T follicular helper cell (primary cell): ENCODE results near the gene BTBD16.

Experiments used
- DNase-seq: peaks from one replicate; pipeline ENCODE4 v3.0.0-alpha.2; 2020; ENCODE audit warnings: low read depth

BTBD16 gene

DNA sequence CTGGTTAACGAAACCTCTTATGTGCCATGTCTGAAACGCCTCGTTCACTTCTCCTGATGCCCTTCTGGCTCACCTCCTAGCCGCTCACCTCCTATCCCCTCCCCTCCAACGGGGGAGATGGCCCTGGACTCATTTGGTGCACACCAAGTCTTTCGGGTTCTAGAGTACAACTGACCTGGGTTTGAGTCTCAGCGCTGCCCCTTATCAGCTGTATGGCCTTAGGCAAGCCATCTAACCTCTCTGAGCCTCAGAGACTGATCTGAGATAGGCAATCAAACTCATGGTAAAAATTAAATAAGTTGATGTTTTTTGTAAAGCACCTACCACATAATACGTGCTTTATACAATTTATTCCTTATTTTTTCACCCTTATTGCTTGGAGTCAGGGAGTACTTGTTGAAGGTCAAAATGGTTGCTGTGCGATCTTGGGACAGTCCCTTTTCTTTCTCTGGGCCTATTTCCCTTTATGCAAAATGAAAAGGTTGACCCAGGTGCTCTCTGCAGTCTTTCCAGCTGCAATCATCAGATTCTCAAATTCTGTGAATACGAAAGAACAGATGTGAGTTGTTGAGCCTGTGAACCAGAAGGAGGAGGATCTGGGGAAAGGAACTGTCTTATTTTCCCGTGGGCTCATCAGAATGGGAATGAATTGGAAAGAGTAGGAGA lies 72.2 kb downstream of the BTBD16 start:
- no peak for DNase-seq

DNA sequence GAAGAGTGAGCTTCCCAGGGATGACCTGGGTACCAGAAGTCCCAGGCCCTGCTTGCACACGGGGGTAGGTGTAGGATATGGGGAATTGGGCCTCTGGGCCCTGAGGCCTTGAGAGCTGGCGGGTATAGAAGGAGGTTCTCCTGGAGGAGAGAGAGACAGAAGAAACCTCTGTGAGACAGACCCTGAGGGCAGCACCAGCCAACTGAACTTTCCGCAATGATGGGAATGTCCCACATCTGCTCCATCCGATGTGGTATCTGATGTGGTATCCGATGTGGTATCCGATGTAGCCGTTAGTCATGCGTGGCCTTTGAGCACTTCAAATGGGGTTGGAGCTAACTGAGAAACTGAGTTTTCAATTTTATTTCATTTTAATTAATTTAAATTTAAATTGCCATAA lies 72.8 kb downstream of the BTBD16 start:
- no peak for DNase-seq

DNA sequence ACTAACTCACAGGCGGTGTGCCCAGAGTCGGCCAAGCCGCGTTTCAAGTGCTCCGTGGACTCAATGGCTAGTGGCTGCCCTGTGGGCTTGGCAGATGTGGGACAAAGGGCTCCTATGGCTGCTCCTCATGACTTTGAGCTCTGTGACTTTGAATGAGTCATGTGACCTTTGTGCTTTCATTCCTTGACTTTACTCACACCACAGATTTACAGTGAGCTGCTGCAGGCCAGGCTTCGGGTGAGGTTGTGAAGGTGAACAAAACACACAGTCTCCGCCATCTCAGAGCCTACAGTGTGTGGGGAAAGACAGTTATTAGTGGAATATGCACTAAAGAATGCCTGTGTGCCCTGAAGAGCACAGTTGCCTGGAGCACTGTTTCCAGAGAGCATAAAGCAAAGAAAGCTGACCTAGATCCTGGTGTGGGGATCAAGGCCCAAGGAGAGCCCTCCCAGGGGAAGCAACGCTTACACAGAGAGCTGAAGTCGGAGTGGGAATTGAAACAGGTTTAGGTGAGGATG lies 73.7 kb downstream of the BTBD16 start:
- DNase-seq: no peak

DNA sequence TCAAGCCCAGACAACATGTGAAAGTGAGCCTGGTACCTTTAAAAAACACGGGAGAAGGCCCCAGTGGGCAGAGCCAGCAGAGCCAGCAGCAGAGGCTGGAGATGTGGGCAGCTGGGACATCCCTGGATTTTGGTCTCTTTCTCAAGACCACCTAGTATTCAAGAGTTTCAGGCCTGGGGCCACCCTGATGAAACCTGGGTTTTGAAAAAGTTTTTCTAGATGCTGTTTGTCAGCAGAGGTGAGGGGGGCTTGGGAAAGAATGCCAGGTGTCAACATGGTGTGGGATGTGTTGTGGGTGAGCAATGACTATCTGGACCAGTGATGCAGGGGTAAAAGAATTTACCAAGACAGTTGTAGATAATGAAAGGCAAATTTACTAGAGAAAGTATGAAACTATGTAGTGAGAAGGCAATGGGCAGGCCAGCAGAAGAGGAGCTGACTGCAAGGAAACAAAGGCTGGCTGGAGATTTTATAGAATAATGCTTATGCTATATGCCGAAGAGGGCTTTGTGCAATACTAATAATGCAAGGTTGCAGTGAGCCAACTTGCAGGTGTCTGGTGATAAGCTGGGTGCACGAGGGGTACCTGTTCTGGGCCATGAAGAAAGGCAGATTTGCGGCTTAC lies 75.3 kb downstream of the BTBD16 start:
- DNase-seq: no peak

DNA sequence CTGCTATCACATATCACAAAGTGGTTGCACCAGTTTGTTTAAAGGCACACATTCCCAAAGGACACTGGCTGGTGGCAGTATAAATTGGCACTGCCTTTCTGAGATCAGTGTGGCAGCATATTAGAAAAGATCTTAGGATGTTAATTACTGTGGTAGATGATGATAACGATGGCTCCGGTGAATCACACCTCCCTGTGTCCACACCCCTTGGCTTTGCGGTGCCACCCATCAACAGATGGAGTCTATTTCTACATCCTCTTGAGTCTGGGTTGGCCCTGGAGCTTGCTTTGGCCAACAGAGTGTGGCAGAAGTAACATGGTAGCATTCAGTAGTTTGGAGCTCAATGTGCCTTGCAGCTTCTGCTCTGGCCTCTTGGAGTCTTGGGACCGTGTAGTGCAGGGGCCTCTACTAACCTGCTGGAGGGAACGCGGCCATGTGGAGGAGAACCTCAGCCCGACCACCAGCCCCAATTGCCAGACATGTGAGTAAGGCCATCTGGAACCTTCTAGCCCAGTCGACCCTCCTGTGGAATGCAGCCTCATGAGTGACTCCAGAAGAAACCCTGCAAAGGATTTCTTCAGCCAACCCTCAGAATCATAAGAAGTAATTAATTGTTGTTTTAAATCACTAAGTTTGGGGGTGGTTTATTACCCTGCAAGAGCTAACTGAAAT lies 76.2 kb downstream of the BTBD16 start:
- DNase-seq: no peak

DNA sequence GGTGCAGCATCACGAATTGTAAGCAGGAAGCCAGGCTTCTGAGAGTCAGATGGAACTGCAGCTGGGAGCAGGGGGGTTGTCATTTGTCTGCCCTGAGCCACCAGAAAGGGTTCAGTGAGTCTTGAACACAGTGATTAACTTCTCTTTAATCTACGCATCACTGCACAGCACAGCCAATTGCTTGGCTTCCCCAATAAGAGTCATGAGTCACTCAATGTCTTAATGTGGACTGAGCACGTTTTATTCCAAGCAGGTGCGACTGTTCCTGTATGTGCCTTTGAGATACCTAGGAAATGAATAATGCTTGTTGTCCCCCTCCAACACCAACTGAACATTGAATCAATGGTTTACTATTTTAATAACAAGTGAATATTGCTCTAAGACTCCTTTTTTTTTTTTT lies 77.4 kb downstream of the BTBD16 start:
- DNase-seq: no peak

DNA sequence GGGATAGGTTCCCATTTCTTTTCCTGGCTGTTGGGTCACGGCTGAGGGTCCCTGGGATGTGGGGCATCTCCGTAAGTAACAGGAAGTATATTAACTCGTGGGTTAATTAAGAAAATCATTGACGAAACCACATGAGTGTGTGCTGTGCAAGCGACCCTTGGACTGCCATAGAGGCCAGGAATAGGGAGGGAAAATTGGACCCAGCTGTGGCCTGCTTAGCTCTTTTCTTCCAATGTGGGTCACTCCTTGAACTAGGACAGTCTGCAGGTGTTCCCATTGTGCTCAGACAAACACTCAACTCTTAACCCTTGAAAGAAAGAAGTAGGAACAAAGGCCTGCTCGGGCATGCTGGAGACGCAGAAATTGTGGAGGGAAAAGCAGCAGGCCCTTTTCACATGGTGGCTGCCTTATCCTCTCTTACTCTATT lies 77.9 kb downstream of the BTBD16 start:
- DNase-seq: no peak

DNA sequence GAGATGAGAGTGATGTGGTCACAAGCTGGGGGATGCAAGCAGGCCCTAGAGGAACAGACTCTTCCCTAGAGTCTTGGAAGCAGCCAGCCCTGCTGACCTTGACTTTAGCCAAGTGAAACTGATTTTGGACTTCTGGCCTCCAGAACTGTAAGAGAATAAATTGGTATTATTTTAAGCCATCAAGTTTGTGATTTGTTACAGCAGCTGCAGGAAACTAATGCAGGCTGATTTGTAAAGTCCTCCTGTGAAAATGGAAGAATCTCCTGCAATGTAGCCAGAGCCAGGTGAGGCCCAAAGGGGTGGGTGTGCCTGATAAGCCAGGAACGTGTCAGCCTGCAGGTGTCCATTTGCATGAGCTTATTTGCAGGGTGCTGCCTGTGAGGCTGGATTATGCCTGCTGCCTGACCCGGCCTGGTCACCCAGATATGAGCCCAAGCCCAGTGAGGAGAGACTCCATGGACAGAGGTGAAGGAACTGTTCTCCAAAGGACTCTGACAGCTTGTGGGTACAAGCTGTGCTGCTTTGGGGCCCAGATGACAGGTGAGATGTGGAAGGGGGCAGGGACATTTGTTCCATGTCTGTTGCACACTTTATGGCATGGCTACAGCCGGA lies 78.8 kb downstream of the BTBD16 start:
- no peak for DNase-seq

DNA sequence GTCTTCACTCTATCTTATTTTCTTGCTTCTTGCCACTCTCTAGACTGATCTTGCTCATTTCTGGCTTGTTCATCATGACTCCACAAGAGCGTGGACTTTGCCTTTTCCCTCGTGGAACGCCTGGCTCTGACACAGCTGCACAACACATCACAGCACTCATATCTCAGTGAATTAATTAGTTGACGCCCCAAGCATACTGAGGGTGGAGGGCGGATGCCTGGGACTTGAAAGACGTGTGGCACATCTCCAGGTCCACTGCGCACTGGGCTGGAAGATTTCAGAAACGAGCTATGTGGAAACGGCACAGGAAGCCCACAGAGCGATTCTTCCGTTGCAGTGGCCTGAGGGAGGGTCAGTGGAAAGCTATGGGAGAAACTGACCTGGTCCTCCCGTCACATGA lies 79.8 kb downstream of the BTBD16 start:
- no peak for DNase-seq

DNA sequence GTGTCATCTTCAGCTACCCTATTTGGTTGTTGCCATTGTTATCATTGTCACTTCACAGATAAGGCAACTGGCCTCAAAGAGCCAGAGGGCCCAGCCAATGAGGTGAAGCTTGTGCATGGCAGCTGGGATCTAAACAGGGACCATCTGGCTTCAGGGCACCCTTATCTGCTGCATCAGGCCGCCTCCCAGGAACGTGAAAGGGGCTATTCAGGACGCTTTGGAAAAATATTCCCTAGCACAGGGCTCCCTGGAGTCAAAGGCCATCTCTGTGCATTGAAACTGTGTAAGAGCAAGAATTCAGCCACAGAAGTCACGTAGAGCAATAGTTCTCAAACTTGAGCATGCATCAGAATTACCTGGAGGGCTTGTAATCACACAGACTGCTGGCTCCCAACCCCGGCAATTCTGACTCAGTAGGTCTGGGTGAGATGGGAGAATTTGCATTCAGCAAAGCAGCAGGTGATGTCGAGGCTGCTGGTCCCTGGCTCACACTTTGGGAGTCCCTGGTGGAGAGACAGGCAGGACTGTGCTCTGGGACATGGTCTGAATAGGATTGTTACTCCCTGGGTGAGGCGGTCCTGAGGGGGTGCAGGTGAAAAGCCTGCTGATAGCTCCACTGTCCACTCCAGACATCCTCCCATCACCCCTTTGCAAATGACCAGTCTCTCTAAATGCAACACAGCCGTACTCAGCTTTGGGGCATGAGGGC lies 81.9 kb downstream of the BTBD16 start:
- no peak for DNase-seq

DNA sequence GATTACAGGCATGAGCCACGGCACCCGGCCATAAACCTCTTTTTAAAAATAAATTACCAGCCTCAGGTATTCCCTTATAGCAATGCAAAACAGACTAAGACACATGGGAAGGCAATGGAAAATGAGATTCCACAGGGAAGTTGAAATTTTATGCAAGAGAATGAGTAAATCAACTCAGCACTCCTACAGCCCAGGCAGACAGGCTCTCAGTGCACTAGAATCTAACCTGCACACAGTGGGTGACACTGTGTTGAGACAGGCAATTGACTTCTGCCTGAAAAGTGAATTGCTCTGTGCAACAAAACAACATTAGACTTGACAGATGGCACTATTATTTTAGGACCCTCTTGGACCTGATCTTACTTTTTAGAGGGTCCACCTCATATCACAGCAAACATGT lies 83.3 kb downstream of the BTBD16 start:
- DNase-seq: no peak

DNA sequence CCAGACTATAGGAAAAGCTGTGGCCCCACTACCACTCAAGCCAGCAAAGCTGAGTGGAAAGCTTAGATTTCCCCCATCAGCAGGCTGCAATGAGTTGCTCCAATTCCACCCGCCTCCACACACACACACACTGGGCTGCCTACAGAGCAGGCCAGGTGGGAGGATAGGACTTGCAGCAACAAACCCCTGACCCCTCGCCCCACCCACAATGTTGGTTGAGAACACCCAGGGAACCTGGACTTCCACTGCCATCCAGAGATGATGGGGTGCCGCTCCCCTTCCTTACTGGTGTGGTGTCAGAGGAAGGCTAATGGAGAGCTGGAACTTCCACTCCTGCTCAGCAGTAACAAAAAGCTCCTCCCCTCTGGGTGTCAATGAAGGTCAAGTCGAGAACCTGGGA lies 86.6 kb downstream of the BTBD16 start:
- DNase-seq: no peak

DNA sequence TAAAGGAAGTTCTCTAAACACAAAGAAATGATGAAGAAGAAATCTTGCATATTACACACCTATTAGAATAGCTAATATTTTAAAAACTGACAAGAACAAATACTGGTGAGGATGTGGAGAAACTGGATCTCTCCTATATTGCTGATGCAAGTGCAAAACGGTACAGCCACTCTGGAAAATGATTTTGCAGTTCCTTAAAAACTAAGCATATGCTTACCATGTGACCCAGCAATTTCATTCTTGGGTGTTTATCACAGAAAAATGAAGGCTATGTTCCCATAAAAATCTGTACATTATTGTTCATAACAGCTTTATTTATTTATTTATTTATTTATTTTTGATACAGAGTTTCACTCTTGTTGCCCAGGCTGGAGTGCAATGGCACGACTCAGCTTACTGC lies 88.5 kb downstream of the BTBD16 start:
- no peak for DNase-seq

DNA sequence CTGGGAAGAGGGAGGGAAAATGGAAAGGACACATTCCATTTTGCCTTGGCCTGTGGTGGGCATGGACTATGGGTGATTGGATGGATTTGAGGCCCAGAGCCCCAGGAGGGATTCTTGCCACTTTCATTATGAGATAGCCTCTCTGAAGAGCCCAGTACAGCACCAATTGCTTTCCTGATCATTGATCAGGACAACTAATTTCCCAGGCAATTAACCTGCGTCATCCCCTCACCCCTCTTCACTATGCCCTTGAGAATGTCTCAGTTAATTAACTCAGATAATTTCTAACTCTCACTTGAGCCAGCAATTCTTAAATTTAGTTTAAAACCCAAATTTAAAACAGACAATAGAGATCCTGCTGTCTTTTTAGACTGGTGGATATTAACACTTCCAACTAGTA lies 90.0 kb downstream of the BTBD16 start:
- no peak for DNase-seq

DNA sequence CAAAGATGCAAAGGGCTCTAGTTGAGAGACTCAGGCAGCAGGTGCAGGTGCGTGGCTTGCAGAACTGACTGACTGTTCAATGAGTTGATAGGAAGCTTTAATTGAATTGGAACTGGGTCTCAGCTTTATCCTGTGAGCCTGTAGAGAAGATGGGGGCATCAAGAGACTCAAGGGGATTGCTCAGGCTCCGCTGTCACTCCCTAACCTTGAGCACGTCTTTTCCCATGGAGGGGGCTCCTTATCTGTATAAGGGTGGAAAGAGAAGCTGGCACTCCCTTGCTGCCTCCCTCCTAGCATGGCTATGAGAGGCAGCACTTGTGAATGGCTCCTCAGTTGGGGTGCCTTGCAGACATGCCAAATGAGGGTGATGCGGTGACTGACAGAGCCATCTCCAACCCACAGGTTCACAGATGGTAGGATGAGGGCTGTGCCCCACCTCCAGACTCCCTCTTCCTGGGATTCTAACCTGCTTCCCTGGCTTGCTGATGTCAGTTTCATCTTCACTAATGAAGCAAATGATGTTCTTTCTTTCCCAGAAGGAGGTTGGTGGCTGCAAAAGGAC lies 91.0 kb downstream of the BTBD16 start:
- DNase-seq: no peak

DNA sequence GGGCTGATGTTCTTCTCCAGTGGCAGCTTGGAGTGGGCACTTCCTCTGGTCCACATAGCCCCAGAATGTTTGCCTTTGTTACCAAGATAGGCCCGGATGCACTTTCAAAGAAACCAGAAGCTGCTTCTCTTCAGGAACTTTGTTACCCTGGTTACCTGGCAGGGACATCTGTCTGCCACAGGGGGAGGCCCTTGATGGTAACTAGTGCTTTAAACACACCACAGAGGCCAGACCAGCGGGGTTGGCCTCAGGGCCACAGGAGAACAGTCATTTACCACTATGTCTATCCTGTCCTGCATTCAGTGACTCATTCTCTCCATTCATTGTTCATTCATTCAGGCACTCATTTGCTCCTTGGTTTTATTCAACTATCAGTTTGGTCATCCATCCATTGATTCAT lies 91.5 kb downstream of the BTBD16 start:
- DNase-seq: no peak

DNA sequence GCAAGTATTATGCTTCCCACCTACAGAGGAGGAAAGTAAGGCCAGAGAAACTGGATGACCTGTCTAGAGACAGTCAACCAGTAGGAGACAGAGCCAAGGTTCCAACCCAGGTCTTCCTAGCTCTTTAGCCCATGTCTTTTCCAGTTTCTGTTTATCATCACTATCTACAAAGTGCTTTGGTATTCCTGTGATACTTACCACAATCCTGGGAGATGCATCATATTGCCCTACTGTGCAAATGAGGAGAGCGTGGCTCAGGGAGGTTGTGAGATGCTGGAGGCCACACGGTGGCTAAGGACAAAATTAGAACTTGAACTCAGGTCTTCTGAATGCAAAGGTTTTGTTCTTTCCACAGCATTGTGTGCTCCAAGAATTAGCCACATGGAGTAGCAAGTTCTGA lies 92.2 kb downstream of the BTBD16 start:
- no peak for DNase-seq

DNA sequence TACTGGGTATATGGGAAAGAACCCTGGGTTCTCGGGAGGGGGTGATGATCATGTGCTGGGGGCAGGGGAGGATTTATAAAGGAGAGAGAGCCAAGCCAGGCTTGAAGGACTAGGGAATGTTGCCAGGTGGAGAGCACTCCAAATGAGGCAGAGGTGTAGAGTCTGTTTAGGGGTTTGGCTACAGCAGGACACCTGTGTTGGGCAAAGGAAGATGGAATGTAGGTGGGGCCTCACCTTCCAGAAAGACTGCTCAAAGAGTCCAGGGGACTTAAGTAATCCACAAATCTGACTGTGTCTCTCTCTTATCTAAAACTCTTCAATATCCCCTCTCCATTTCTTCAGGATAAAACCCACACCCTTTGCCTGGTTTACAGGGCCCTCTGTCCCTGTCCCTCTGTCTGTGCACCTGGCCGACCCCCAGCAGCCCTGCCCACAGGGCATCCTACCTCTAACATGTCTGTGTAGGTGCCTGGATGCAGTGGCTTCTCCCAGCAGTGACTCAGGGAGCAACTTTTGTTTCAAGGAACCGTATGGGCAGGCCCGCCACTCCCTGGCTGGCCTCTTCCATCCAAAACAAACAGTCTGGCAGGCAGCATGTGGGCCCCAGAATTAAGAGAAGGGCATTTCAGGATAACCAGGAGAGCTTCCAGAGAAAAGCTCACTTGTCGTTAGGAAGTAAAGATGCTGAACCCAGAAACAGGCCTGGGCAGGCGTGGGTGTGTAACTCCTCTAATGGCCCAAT lies 92.8 kb downstream of the BTBD16 start:
- DNase-seq: no peak

DNA sequence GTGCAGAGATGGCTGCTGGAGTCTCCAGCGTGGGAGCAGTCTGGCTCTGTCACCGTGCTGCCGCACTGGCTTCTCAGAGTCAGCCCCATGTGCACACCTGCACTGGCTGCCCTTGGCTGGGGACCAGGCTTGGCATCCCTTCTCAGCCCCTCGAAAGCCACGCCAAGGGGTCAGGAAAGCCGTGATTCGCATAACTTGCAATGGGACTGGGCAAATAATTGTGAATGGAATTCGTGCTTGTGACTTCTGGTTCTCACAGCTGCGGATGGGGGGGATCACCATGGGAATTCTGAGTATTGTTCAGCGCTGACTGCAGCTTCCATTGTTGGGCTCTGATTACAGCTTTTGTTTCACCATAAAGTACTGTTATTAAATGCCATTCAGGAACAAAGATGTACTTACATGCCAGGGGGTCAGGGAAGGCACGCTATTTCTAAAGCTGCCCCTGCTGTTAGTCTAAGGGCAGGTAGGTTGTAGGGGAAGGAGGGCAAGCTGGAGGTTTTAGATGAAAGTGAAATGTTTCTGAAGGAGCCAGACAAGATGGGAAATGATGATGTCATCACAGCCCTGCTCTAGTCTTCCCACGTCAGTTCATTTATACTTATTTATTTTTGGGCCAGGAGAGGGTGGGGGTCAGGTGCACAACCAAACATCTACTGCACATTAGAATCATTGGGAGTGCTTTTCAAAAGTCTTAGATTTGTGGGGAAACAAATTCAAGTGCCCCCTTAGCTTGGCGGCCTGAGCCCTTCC lies 97.6 kb downstream of the BTBD16 start:
- no peak for DNase-seq

DNA sequence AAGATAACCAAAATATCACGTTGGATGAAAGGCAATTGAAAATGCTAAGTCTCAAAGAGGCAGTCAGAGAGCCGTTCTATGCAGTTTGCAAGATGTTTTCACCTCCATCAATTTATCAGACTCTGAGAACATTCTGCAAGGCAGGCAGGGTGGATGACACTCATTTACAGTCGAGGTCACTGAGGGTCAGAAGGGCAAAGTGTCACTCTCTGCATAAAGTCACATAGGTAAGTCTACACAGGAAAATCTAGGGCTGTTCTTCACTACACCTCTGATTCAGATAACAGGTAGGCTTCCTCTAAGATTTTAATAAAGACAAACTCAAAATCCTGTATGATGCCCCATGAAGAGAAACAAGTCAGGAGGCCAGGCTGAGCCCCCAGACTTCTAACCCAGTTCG lies 102.0 kb downstream of the BTBD16 start:
- DNase-seq: no peak
